HT-29 (cell line): Measurements from ENCODE around the gene BPNT1. TPM values are rescaled to one million over a fixed set of nuclear protein-coding genes. Genes with fewer than 3 reads are reported as not detected.
A peak's percentile ranks its signal among the peaks of the same experiment; 100 is the strongest.
"Not testable (repeated sequence)": the region's sequence is repeated elsewhere in the genome, so short reads cannot be mapped to it uniquely, and the experiment has no call there.

Source experiments
- DNase-seq: peaks from one replicate; pipeline ENCODE4 v3.0.0-alpha.2; 2015; ENCODE audit warnings: low spot score
- total RNA-seq: library from RNA; depleted of rRNA; stranded (reverse); fragments of >200 nt; shearing (Covaris generic); gene quantifications from 2 replicates; pipeline ENCODE4 v1.2.3, GENCODE V29; 2014; rRNA removed

Gene BPNT1, protein sequence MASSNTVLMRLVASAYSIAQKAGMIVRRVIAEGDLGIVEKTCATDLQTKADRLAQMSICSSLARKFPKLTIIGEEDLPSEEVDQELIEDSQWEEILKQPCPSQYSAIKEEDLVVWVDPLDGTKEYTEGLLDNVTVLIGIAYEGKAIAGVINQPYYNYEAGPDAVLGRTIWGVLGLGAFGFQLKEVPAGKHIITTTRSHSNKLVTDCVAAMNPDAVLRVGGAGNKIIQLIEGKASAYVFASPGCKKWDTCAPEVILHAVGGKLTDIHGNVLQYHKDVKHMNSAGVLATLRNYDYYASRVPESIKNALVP
- 19.9 and 23.7 TPM in 2 replicates for total RNA-seq

DNA sequence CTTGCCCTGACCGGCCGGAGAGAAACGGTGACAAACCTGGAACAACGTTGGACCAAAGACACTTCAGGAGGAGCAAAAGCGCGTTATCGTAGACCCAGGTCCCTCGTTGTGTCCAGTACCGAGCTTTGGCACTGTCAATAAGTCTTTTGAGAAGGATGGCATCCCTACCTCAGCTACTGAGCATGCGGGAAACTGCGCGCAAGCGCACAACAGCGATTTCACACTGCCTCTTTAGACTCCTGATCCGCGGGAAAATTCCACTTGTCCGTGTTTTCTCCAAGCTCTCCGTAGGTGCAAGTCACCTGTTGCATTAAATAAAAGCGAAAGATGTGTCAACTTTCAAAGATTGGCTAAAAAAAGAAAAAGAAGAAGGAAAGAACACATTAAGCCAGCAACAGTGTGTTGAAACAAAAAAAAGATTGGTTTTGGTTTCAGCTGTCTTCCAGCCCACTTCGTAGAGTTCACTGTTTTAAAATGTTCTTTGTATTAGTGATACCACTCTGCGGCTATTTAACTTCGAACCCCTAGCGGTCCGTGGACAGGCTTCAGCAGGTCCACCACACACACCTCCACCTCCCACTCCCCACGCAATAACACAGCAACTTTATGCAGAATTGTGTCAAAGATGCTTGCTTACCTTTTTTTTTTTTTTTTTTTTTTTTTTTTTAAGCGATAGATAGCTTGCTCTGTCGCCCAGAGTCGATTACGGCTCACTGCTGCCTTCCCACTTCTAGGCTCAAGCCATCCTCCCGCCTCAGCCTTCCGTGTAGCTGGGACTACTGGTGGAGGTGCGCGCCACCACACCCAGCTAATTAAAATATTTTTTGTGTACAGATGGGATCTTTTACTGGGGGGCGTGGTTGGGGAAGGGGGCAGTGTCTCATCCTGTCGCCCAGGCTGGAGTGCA, at the start of gene BPNT1:
Gene BPNT1, minus strand, starts transcription at position 139 of the 907 bp plus-strand sequence. CDS start 9,942 bp downstream, outside the sequence.
- peak; percentile 99 for DNase-seq

DNA sequence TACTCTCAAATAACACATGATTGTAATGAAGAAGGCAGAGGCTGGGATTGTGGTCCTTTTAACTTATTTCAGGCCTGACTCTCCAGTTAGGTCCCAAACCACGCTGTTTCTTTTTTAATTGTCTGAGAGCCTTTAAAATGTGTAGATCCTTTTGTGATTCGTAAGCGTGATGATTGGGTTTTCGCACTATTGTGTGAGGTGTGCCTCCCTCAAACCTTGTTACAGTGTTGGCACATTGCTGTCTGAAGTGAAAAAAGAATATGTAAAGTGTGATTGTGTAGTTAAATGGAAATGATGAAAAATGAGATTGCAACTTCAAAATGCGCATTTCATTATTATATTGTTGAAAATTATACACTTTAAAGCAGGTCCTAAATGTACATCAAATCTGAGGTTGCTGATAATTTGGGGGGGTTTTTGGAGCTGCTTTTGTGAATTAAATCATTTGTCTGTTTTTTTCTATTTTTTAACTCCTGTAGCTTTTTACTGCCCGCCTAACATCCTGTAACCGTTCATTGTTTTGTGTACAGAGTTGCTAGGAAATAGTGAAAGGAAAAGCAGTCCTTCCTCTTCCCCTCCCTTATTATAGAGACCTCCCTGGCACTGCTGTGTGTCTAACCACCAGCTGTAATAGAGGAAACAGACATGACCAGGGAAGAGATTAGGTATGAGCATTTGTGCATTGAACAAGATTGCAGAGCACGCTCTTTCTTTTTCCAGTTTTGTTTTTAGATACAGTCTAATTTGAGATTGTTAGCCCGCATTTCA, 47.6 kb upstream of the BPNT1 start:
- peak; percentile 25 for DNase-seq

DNA sequence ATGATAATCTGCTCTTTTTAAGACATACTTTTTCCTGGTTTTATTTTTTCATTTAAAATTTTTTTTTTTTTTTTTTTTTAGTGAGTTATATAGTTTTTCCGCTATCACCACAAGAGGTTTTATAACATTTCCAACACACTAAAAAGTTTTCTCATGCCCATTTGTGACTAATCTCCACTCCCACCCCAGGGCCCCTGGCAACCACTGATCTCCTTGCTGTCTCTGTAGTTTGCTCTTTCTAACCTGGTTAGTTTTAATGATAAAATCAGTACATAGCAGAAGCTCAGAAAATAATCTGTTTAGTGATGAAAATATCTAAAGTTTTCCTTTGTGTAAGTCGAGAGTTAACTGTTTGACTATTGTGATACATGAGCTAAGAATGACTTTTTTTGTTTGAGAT, 46.2 kb upstream of the BPNT1 start:
- no peak for DNase-seq

DNA sequence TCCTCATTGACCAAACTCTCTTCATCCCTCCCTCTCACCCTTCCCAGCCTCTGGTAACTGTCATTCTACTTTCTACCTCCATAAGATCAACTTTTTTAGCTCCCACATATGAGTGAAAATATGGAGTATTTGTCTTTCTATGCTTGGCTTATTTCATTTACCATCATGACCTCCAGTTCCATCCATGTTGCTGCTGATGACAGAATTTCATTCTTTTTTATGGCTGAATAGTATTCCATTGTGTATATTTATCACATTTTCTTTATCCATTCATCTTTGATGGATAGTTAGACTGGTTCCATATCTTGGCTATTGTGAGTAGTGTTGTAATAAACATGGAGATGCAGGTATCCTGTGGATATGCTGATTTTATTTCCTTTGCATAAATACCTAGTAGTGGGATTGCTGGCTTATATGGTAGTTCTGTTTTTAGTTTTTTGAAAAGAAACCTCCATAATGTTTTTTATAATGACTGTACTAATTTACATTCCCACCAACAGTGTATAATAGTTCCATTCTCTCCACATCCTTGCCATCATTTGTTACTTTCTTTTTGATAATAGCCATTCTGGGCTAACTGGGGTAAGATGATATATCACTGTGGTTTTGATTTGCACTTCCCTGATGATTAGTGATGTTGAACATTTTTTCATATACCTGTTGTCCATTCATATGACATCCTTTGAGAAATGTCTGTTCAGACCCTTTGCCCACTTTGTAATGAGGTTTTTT, 40.1 kb upstream of the BPNT1 start:
- DNase-seq: no peak

DNA sequence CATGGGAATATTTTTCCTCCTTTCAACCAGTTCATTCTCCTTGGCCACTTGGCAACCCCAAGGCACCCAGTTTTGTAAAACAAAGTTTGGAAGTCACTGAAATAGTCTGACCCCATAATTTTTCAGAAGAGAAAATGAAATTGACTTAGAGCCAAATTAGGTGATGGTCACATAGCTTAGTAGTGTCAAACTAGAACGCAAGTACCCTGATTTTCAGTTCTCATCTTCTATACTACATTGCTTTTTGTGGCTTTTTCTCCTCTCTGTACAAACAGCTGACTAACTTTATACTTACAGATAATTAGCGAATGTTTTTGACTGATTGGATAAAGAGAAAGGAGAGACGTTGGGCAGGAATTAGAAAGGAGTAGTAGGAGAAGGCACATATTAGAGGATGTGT, 37.5 kb upstream of the BPNT1 start:
- DNase-seq: no peak

DNA sequence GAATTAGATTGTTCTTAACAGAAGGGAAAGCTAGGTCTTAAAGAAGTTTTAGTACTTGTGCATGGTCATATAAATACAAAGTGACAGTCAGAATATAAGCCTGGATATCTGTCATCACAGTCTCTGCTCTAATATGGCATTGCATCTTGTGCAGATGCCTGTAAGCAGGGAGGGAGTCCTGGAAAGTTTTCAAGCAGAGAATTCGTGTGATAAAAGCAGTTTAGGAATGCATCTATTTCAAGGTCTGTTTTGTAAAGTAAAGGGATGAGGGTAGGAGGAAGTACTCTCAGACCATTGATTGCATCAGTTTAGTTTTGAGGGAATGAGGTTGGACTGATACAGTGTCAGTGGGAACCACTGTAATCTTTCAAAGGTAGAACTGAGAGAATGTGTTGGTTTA, 35.0 kb upstream of the BPNT1 start:
- no peak for DNase-seq

DNA sequence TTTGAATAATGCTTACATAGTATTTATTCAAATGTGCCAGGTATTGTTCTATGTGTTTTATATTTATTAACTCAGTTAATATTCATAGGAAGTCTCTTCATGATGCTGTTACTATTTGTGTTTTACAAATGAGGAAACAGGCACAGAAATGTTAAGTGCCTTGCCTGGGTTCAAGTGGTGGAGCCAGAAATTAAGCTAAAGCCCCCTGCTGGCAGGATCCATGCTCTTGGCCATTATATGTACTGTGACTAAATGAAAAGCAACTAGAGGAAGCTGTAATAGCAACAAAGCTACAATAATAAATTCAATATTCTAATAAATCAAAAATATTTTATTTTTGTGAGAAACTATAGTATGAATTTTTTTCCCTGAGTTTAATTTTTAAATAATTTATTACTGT, 34.3 kb upstream of the BPNT1 start:
- peak; percentile 38 for DNase-seq

DNA sequence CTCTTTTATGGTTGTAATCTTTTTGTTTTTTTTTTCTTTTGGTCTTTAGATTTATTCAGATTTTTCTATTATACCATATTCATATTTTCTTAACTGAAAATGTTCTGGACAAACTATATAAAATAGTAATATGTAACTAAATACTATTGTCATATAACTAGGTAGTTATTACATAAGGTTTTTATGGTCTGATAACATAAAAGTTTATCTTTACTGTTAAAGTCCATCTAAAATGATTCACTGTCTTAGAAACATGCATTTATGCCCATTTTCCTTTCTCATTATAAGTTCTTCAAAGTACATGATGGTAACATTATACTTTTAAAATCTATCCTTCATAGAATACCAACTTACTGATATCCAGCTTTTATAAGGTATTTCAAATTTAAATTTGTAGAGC, 33.5 kb upstream of the BPNT1 start:
- DNase-seq: no peak

DNA sequence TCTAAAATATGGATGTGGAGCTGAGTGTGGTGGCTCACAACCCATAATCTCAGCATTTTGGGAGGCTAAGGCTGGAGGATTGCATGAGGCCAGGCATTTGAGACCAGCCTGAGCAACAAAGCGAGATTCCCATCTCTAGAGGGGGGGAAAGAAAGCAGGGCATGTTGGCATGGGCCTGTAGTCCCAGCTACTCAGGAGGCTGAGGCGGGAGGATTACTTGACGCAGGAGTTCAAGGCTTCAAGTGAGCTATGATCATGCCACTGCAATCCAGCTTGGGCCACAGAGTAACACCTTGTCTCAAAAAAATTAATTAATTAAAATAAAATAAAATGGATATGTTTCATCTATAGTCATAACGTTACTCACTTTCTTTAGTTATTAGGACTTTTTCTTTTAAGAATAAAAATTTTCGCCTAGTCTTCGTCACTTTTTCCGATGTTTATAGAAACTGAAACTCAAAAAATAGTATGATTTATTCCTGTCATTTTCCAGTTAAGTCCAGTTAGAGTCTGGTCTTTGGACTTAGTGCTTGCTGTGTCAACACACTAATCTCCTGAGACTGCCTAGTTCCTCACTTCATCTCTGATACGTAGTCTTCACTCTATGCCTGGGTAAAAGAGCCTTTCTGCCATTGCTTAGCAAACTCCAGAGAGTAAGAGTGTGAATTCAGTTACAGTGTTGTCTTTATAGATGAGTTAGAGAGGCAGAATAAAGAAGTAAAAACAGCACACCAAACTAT, 32.4 kb upstream of the BPNT1 start:
- DNase-seq: peak; percentile 56

DNA sequence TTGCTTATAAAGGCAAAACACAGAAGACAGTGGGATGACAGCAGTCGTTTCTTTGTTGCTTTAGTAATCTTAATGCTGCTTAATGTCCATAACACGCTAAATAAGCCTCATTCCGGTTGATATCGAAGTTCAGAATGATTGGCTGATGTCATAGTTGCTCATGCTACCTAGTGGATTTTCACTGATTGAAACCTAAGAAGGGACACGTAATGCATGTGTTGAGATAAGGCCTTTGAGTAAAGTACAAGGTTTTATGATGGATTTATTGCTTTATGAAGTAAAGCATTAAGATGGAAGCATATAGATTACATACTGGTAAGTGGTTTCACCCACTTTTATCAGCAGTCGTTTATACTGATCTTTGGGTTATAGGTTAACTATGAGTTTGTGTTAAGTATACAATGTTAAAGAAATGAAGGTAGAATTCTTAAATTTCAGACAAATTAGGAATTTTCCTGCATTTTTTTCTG, 29.5 kb upstream of the BPNT1 start:
- peak; percentile 43 for DNase-seq

DNA sequence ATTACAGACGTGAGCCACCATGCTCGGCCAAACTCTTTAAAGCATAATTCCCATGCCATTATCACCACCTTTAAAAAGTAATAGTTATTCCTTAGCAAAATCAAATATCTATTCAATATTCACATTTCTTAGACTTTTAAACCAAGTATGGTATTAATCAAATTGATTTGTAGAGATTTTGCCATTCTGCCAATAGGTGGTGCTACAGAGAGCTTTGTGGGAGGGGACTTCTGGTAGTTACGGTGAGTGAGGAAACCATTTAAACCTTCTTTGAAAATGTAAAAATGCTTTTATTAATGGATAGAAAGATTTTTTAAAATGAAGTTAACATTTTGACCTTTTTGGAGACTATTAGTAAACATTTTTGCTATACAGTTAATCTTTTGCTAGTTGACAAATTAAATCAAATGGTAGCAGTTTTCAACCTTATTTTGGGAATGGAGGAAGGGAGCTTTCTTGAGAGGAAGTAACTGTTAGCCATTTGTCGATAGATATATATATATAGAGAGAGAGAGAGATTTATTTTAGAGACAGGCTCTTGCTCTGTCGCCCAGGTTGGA, 23.6 kb upstream of the BPNT1 start:
- DNase-seq: peak; percentile 65

DNA sequence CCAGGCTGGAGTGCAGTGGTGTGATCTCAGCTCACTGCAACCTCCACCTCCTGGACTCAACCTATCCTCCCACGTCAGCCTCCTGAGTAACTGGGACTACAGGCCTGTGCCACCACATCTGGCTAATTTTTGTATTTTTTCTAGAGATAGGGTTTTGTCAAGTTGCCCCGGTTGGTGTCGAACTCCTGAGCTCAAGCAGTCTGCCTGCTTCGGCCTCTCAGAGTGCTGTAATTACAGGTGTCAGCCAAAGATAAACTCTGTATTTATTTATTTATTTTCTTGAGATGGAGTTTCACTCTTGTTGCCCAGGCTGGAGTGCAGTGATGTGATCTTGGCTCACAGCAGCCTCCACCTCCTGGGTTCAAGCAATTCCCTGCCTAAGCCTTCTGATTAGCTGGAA, 23.0 kb upstream of the BPNT1 start:
- DNase-seq: not testable (repeated sequence)

DNA sequence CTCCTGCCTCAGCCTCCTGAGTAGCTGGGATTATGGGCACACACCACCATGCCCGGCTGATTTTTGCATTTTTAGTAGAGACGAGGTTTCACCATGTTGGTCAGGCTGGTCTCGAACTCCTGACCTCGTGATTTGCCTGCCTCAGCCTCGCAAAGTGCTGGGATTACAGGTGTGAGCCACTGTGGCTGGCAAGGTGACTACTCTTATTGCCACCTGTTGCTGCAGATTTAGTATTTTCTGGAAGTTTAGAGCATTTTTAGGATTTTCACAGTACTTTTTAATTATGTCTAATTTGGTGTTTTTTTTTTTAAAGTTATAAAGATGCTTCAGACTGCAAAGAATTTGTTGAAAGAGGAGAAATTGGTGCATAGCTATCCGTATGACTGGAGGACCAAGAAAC, 20.9 kb upstream of the BPNT1 start:
- not testable (repeated sequence) for DNase-seq

DNA sequence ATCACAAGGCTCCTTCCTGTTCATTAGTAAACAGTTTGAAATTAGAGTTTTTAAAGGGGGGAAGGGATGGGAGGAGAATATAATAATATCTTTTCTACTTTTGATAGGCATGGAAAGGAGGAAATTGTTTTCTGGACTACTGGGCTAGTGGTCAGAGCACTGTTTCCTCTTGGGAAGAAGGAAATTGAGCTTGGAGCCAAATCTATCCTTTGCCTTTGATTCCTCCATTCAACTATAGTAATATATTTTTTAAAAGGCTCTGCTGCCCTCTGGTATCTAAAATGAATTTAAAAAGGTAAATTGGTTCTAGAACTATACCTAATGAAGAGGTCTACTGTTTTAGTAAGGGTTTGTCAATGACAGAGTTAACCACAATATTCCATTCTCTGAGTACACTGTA, 10.2 kb upstream of the BPNT1 start:
- DNase-seq: no peak

DNA sequence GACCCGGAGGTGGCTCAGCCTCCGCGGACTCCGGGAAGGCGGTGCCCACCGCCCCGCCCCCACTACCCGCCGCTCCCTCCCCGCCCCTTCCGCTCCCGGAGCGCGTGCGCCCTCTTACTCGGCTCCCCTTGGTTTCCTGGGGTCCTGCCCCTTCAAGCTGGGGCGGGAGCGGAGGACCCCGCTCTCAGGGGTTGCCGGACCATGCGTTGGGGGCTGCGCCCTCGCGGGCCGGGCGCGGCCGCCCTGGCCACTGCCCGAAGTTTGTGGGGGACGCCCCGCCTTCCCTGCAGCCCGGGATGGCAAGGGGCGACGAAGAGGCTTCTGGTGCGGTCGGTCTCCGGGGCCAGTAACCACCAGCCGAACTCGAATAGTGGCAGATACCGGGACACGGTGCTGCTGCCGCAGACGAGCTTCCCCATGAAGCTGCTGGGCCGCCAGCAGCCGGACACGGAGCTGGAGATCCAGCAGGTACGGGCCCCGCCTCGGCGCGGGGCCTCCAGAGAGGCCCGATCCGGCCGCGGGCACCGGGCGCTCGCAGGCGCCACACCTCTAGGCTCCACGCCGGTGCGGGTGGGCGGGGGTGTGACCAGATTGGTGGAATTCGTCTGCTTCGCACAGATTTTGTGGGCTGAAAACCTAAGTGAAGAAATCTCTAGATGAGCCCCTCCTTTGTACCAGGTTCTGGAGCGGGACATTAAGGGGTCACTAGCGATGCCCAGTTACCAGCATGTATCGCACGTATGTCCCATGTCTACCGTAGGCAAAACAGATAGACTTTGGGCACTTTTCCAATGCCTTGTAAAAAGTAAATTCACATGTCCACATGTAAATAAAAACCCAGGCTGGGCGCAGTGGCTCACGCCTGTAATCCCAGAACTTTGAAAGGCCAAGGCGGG, 4.7 kb upstream of the BPNT1 start, which contains the start of gene IARS2:
Gene IARS2, plus strand, starts transcription at position 117 of the 896 bp plus-strand sequence. Its CDS starts 85 bp downstream, at position 202.
- DNase-seq: peak; percentile 87

DNA sequence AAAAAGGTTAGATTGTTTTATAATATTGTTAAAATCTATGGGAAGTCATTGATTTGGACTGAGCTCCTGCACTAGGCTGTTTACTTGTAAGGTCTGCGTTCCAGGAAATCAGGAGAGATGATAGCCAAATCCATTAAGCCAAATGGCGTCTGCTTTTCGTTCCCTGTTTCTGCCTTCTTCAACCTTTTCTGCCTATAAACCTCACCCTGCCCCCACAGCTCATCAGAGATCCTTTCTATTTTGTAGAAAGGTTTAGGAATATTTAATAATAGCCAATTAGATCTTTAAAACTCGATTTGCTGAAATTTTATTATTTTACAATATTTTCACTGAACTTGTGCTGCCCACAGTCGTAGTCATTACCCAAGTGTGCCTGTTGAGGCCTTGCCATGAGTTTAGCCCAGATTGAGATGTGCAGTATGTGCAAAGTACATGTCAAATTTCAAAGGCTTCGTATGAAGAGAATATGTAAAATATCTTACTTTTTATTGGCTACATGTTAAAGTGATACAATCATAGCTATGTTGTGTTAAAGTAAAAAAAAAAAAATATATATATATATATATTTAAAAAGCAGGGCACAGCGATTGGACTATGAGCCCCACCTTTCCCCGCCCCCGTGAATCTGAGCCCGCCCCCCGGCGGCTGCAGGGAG, 3.9 kb upstream of the BPNT1 start:
- no peak for DNase-seq

DNA sequence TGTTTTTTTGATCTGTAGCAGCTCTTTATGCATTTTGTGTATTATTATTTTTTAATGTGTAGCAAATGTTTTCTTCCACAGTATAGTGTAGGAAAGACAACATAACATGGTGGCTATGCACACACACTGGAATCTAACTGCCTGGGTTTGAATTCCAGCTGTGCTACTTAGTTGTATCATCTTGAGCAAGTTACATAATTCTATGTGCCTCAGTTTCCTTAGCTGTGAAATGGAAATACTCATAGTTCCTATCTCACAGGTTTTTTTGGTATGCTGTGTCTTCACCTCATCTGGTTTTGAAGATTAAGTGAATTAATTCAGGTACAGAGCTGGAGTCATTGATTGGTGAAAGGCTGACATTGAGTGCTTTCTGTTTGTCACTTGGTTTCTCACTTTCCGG, 3.1 kb upstream of the BPNT1 start:
- DNase-seq: no peak

DNA sequence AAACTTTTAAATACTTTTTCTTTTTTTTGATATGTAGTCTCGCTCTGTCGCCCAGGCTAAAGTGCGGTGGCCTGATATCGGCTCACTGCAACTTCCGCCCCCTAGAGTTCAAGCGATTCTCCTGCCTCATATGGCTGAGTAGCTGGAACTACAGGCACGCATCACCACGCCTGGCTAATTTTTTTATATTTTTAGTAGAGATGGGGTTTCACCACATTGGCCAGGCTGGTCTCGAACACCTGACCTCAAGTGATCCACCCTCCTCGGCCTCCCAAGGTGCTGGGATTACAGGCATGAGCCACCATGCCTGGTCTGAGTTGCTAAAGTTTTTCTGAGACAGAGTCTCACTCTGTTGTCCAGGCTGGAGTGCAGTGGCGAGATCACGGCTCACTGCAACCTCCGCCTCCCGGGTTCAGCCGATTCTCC, 3.3 kb downstream of the BPNT1 start:
- DNase-seq: not testable (repeated sequence)
